Measurements from ENCODE around the gene PRR12. TPM values are rescaled to one million over a fixed set of nuclear protein-coding genes. Genes with fewer than 3 reads are reported as not detected.
"Not testable (repeated sequence)": the region's sequence is repeated elsewhere in the genome, so short reads cannot be mapped to it uniquely, and the experiment has no call there.

PRR12 gene
- total and polyA plus RNA-seq, 2 donors (not counting 3 experiments of a cell fraction or from before 2014, with no cell fraction given): 1.9 to 37.0 TPM

- H4K20me1 ChIP-seq (replicated peaks; ENCODE audit: control insufficient read depth, extremely low read depth, insufficient read depth, low read length): no peaks in the 10 kb centered on the region
- dilution Hi-C loops (cut with MboI; ENCODE audit: extremely low pct_ligation_motif_present, low sequenced_read_pairs): no loop called here
Observed at GRCh38 chr19:49632576-49632975, 41.6 kb downstream of the PRR12 start.

DNA sequence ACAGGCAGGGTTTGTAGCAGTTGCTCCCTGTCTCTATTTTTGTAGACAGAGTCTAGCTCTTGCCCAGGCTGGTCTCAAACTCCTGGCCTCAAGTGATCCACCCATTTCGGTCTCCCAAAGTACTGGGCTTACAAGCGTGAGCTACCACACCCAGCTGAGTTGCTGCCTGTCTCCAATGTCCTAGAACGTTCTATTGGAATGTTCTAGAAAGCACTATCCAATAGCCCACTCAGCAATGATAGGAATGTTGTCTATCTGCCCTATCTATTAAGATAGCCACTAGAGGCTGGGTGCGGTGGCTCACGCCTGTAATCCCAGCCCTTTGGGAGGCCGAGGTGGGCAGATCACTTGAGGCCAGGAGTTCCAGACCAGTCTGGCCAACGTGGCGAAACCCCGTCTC, 42.3 kb downstream of the PRR12 start:
- dilution Hi-C loops (cut with MboI; ENCODE audit: extremely low pct_ligation_motif_present, low sequenced_read_pairs); CTCF ChIA-PET: not testable (repeated sequence)

More at GRCh38 chr19:49632576-49632975, 41.6 kb downstream of the PRR12 start:
- intact Hi-C loops (cut with micrococcal nuclease): no loop called here
- Histone ChIP-seq H3K4me3 (replicated peaks in 1 of 3; ENCODE audit: insufficient read depth in 1 of 3, low read depth in 1 of 3, low read length in 3 of 3) (no peak overlapping the region), H3K4me2 (ENCODE audit: insufficient read depth, low read length) (no peak overlapping the region), H3K4me1 (ENCODE audit: control insufficient read depth, extremely low read depth, insufficient read depth, low read length) (peaks cover 10% of the 10 kb centered on the region), H3K9me3 (replicated peaks; ENCODE audit: control insufficient read depth, insufficient read depth, low read length) (no peaks in the 10 kb centered on the region), H3K36me3 (ENCODE audit: control insufficient read depth in 2 of 2, extremely low read depth in 1 of 2, insufficient read depth in 2 of 2, low read length in 2 of 2) (peaks cover 0 to 2% of the 10 kb centered on the region in 2 experiments), H3K27ac (ENCODE audit: insufficient read depth, low read depth, low read length) (no peak overlapping the region), H3K27me3 (ENCODE audit: control insufficient read depth in 2 of 2, insufficient read depth in 2 of 2, low read length in 2 of 2) (no peaks in the 10 kb centered on the region), H3K79me2 (ENCODE audit: control insufficient read depth, insufficient read depth, low read length) (peaks cover 2% of the 10 kb centered on the region), H3K9ac (replicated peaks; ENCODE audit: extremely low read depth, insufficient read depth, low read length) (no peak overlapping the region), H3K9me1 (replicated peaks; ENCODE audit: control insufficient read depth, extremely low read depth, insufficient read depth, low read length) (no peaks in the 10 kb centered on the region), H2AFZ (ENCODE audit: low read depth, low read length) (no peak overlapping the region)
- ChIA-PET CTCF (no interaction called here), POLR2A (no interaction called here)
- no TSS peak for BruUV-seq (replicated peaks)
- FAIRE-seq (no peak), DNase-seq (ENCODE audit: low read depth, low spot score) (no peak)
- TF ChIP-seq POLR2AphosphoS5 (IDR thresholded peaks at IDR 0.05; ENCODE audit: insufficient read depth, low read depth, low read length) (peak; percentile 22), FOS (IDR thresholded peaks at IDR 0.05; ENCODE audit: borderline replicate concordance, insufficient read depth, low read length) (no peak)

More for the DNA sequence above, 42.3 kb downstream of the PRR12 start:
- POLR2A ChIA-PET; H3K9ac ChIP-seq (replicated peaks; ENCODE audit: extremely low read depth, insufficient read depth, low read length); H4K20me1 ChIP-seq (replicated peaks; ENCODE audit: control insufficient read depth, extremely low read depth, insufficient read depth, low read length); intact Hi-C loops (cut with micrococcal nuclease); H3K9me1 ChIP-seq (replicated peaks; ENCODE audit: control insufficient read depth, extremely low read depth, insufficient read depth, low read length); BruUV-seq (replicated peaks); H3K4me2 ChIP-seq (ENCODE audit: insufficient read depth, low read length); H3K27me3 ChIP-seq (ENCODE audit: control insufficient read depth in 2 of 2, insufficient read depth in 2 of 2, low read length in 2 of 2); H3K27ac ChIP-seq (ENCODE audit: insufficient read depth, low read depth, low read length); H3K9me3 ChIP-seq (replicated peaks; ENCODE audit: control insufficient read depth, insufficient read depth, low read length); H3K4me3 ChIP-seq (replicated peaks in 1 of 3; ENCODE audit: insufficient read depth in 1 of 3, low read depth in 1 of 3, low read length in 3 of 3); H3K79me2 ChIP-seq (ENCODE audit: control insufficient read depth, insufficient read depth, low read length); H3K36me3 ChIP-seq (ENCODE audit: control insufficient read depth in 2 of 2, extremely low read depth in 1 of 2, insufficient read depth in 2 of 2, low read length in 2 of 2); DNase-seq (ENCODE audit: low read depth, low spot score); H2AFZ ChIP-seq (ENCODE audit: low read depth, low read length); FAIRE-seq: not testable (repeated sequence)
- peaks cover 17% of the 10 kb centered on the region for H3K4me1 ChIP-seq (ENCODE audit: control insufficient read depth, extremely low read depth, insufficient read depth, low read length)
